HCT116 (cell line): ENCODE measurements around the gene SRGAP3. TPM values are rescaled to one million over a fixed set of nuclear protein-coding genes. Genes with fewer than 3 reads are reported as not detected.

Experiments used
- ATAC-seq: fragments of 200-7000 bp; cut with Tn5 transposase; 2 replicates; pipeline ENCODE4 v1.9.1; 2020; ENCODE audit warnings: mild to moderate bottlenecking, moderate library complexity
- BruUV-seq: library from RNA; stranded (reverse); fragments of 400-500 nt; replicated peaks from 2 replicates; lab custom pipeline; 2021; lab: Mats Ljungman, UMichigan
- CTCF ChIA-PET: fragments of 300-600 bp; sonication (Branson Sonifier 250); formaldehyde crosslinking; loops from one replicate; lab custom pipeline; 2021; ENCODE audit warnings: antibody characterized with exemption; lab: Charles Lee
- POLR2A ChIA-PET: fragments of 300-600, 350-600 bp; sonication (Branson Sonifier 250); formaldehyde crosslinking; loops from one replicate; lab custom pipeline; 2021; ENCODE audit warnings: antibody characterized with exemption; lab: Charles Lee
- RAD21 ChIA-PET, 2 experiments: fragments of 300-600 bp; sonication (Branson Sonifier 250); formaldehyde crosslinking; loops; one replicate each; lab custom pipeline; 2023; ENCODE audit warnings: low total read pairs in 2 of 2; ENCODE audit not compliant: uncharacterized antibody in 2 of 2, unreplicated experiment in 2 of 2, low non-redundant PET in 1 of 2; lab: Charles Lee
- DNase-seq: peaks from one replicate; pipeline ENCODE4 v3.0.0-alpha.2; 2010; ENCODE audit warnings: low read depth, low spot score
- H2AFZ ChIP-seq: fragments of 200-600 bp; shearing (Covaris generic), sonication (generic); 2 replicates; pipeline ENCODE4 v1.6.1; 2017; ENCODE audit warnings: low read depth, mixed run types, mixed read lengths, antibody characterized with exemption, low read length; ENCODE audit not compliant: poor library complexity, severe bottlenecking
- H3K27ac ChIP-seq: 2 replicates; pipeline ENCODE4 v1.5.1; 2012; ENCODE audit warnings: low read depth, low read length
- H3K27me3 ChIP-seq: fragments of 200-600 bp; sonication (generic); 2 replicates; pipeline ENCODE4 v1.6.1; 2016; ENCODE audit warnings: mixed run types, low read length, mixed read lengths; ENCODE audit not compliant: insufficient read depth
- H3K36me3 ChIP-seq, 2 experiments: fragments of 200-500 bp in 1 of 2; fragments of 200-600 bp in 1 of 2; sonication (Bioruptor generic) in 1 of 2; sonication (generic) in 1 of 2; 2 replicates each; pipeline versions ENCODE4 v1.5.1 to v1.6.1; 2014 to 2016; ENCODE audit warnings: low read length in 2 of 2, inconsistent platforms in 1 of 2, mixed read lengths in 1 of 2, mixed run types in 1 of 2; ENCODE audit not compliant: insufficient read depth in 2 of 2, control insufficient read depth in 1 of 2
- H3K4me1 ChIP-seq, 2 experiments: fragments of 200-600 bp in 1 of 2; sonication (generic) in 1 of 2; 2 replicates each; pipeline versions ENCODE4 v1.5.1 to v1.6.1; 2012 to 2017; ENCODE audit warnings: low read length in 2 of 2, inconsistent platforms in 1 of 2, mild to moderate bottlenecking in 1 of 2, mixed read lengths in 1 of 2, mixed run types in 1 of 2, moderate library complexity in 1 of 2; ENCODE audit not compliant: insufficient read depth in 2 of 2, control insufficient read depth in 1 of 2
- H3K4me2 ChIP-seq: fragments of 200-600 bp; sonication (generic); 2 replicates; pipeline ENCODE4 v1.6.1; 2017; ENCODE audit warnings: mixed run types, low read length, mixed read lengths
- H3K4me3 ChIP-seq, 2 experiments: fragments of 200-600 bp in 1 of 2; sonication (generic) in 1 of 2; replicated peaks in 1 of 2; 2 replicates each; pipeline ENCODE4 v1.5.1; 2011 to 2016; ENCODE audit warnings: low read length in 2 of 2, control low read depth in 1 of 2, low read depth in 1 of 2, mild to moderate bottlenecking in 1 of 2, mixed read lengths in 1 of 2, mixed run types in 1 of 2
- H3K79me2 ChIP-seq: fragments of 200-600 bp; sonication (generic); 2 replicates; pipeline ENCODE4 v1.6.1; 2017; ENCODE audit warnings: mild to moderate bottlenecking, mixed run types, low read length, moderate library complexity, mixed read lengths; ENCODE audit not compliant: insufficient read depth
- H3K9ac ChIP-seq: fragments of 200-600 bp; sonication (generic); 2 replicates; pipeline ENCODE4 v1.6.1; 2016; ENCODE audit warnings: low read length, mixed read lengths
- H3K9me2 ChIP-seq: fragments of 200-600 bp; sonication (generic), shearing (Covaris generic); 2 replicates; pipeline ENCODE4 v1.6.1; 2017; ENCODE audit warnings: mixed run types, mild to moderate bottlenecking, moderate library complexity; ENCODE audit not compliant: insufficient read depth
- H3K9me3 ChIP-seq, 2 experiments: fragments of 200-500 bp in 1 of 2; fragments of 200-600 bp in 1 of 2; sonication (Bioruptor generic) in 1 of 2; sonication (generic) in 1 of 2; 2 replicates each; pipeline ENCODE4 v1.6.1; 2014 to 2017; ENCODE audit warnings: low read length in 2 of 2, mixed read lengths in 2 of 2, inconsistent platforms in 1 of 2, low read depth in 1 of 2, mild to moderate bottlenecking in 1 of 2, mixed run types in 1 of 2, moderate library complexity in 1 of 2; ENCODE audit not compliant: control insufficient read depth in 1 of 2, insufficient read depth in 1 of 2
- H4K20me1 ChIP-seq: fragments of 200-600 bp; sonication (generic), shearing (Covaris generic); 2 replicates; pipeline ENCODE4 v1.6.1; 2017; ENCODE audit warnings: mixed run types, mild to moderate bottlenecking, moderate library complexity; ENCODE audit not compliant: insufficient read depth
- POLR2AphosphoS5 ChIP-seq: IDR thresholded peaks from 2 replicates; pipeline ENCODE4 v1.6.1; 2011; ENCODE audit warnings: mild to moderate bottlenecking, low read depth, low read length, moderate library complexity
- RAD21 ChIP-seq: IDR thresholded peaks from 2 replicates; pipeline ENCODE4 v1.6.1; 2012; ENCODE audit warnings: low read depth, mild to moderate bottlenecking
- SIN3A ChIP-seq: IDR thresholded peaks from 2 replicates; pipeline ENCODE4 v1.6.1; 2012; ENCODE audit warnings: low read depth
- SRF ChIP-seq: IDR thresholded peaks from 2 replicates; pipeline ENCODE4 v1.6.1; 2012; ENCODE audit warnings: low read depth
- YY1 ChIP-seq: IDR thresholded peaks from 2 replicates; pipeline ENCODE4 v1.6.1; 2011; ENCODE audit warnings: low read length, low read depth, moderate library complexity, mild to moderate bottlenecking; ENCODE audit not compliant: insufficient replicate concordance; ENCODE audit errors: extremely low read depth
- intact Hi-C: fragments of 100-400 bp; cut with micrococcal nuclease; formaldehyde crosslinking; loops from 2 replicates; pipeline ENCODE4 v1.10.0; 2022
- total RNA-seq: library from RNA; stranded (reverse); gene quantifications from one replicate; pipeline ENCODE4 v1.2.1, GENCODE V29; 2021; ENCODE audit not compliant: unreplicated experiment
- TF ChIP-seq, protein P1 (sequence below): IDR thresholded peaks from 2 replicates; pipeline ENCODE4 v1.6.1; 2012; ENCODE audit warnings: low read depth

SRGAP3 gene
- total RNA-seq, 1 experiment from 2014 or later = 8.3 TPM

DNA sequence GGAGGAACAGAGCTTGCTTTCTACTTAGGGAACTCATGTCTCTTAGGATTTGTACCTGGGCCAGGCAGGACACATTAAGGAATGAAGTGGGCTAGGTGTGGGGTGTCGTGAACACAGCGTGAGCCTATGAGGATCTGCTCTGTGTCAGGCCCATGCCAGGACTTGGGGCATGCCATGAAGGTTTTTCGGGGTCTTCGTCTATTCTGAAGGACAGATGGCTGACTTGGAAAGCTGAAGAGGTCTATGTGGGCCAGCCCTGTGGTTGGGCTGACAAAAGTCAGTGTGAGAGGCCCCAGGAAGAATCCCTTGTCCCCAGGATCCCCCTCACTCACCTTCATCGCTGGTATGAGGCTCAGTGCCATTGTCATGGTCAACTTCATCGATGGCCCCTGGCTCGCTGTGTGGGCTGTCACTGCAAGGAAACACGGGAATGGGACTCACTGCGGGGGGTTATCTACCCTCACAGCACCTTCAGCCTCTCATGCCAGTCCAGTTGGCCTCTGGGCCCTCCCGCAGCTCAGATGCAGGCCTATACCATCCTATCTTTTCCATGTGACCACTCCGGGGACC is 239.4 kb downstream of the SRGAP3 start:
- H3K9ac ChIP-seq = no peak overlapping the region
- intact Hi-C loops = no loop called here
- ATAC-seq (no peak), DNase-seq (no peak)
- H4K20me1 ChIP-seq = no peaks in the 10 kb centered on the region
- H3K9me3 ChIP-seq = no peaks in the 10 kb centered on the region
- CTCF ChIA-PET = no interaction called here
- no peaks in the 10 kb centered on the region for H3K4me1 ChIP-seq
- RAD21 ChIA-PET = no interaction called here
- H2AFZ ChIP-seq = no peak overlapping the region
- H3K79me2 ChIP-seq = no peaks in the 10 kb centered on the region
- H3K36me3 ChIP-seq = no peaks in the 10 kb centered on the region
- no TSS peak for BruUV-seq
- no peak overlapping the region for H3K27ac ChIP-seq
- no peaks in the 10 kb centered on the region for H3K27me3 ChIP-seq
- POLR2A ChIA-PET = no interaction called here
- no peaks in the 10 kb centered on the region for H3K9me2 ChIP-seq
- H3K4me2 ChIP-seq = no peak overlapping the region
- no peak overlapping the region for H3K4me3 ChIP-seq
- TF ChIP-seq SRF = no peak
- TF ChIP-seq SIN3A = no peak
- TF ChIP-seq, protein P1, sequence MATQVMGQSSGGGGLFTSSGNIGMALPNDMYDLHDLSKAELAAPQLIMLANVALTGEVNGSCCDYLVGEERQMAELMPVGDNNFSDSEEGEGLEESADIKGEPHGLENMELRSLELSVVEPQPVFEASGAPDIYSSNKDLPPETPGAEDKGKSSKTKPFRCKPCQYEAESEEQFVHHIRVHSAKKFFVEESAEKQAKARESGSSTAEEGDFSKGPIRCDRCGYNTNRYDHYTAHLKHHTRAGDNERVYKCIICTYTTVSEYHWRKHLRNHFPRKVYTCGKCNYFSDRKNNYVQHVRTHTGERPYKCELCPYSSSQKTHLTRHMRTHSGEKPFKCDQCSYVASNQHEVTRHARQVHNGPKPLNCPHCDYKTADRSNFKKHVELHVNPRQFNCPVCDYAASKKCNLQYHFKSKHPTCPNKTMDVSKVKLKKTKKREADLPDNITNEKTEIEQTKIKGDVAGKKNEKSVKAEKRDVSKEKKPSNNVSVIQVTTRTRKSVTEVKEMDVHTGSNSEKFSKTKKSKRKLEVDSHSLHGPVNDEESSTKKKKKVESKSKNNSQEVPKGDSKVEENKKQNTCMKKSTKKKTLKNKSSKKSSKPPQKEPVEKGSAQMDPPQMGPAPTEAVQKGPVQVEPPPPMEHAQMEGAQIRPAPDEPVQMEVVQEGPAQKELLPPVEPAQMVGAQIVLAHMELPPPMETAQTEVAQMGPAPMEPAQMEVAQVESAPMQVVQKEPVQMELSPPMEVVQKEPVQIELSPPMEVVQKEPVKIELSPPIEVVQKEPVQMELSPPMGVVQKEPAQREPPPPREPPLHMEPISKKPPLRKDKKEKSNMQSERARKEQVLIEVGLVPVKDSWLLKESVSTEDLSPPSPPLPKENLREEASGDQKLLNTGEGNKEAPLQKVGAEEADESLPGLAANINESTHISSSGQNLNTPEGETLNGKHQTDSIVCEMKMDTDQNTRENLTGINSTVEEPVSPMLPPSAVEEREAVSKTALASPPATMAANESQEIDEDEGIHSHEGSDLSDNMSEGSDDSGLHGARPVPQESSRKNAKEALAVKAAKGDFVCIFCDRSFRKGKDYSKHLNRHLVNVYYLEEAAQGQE = no peak
- no peak for TF ChIP-seq RAD21
- TF ChIP-seq, all 23 proteins: peak for 0

DNA sequence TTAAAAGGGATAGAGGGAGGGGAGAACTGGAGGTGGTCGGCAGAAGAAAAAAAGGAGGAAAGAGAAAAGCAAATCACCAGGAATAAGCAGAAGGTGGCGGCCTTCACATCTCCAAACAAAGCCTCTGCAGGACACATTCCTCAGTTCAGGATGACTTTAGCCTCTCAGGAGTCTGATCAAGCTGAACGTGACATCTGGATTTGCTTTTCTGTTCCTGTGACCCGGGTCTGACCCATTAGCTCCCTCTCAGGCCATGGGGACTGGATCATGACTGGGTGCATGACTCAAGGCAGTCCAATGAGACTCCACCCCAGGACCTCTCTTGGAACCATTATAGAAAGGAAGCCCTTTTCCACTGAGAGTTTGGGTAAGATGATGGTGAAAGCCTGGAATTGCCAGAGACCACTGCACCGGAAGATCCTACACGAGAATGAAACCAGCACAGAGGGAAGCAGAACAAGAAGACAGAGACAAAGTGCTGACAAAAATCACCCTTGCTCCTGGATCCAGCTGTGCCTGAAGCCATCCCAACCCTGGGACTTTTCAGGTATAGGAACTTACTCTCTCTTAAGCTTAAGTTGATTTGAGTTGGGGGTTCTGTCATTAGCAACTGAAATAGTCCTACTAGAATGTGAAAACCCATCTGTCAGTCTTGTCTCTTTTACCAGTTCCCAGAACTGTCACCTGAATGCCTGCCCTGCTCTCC is 240.7 kb downstream of the SRGAP3 start:
- no peaks in the 10 kb centered on the region for H3K9me2 ChIP-seq
- no peak overlapping the region for H2AFZ ChIP-seq
- no peak overlapping the region for H3K9ac ChIP-seq
- H3K9me3 ChIP-seq = no peaks in the 10 kb centered on the region
- H3K36me3 ChIP-seq = no peaks in the 10 kb centered on the region
- TF ChIP-seq YY1 (no peak), POLR2AphosphoS5 (no peak)
- H3K4me2 ChIP-seq = no peak overlapping the region
- no peak overlapping the region for H3K27ac ChIP-seq
- DNase-seq (no peak), ATAC-seq (no peak)
- no peaks in the 10 kb centered on the region for H3K79me2 ChIP-seq
- RAD21 ChIA-PET = no interaction called here
- no peaks in the 10 kb centered on the region for H3K27me3 ChIP-seq
- BruUV-seq = no TSS peak
- no peaks in the 10 kb centered on the region for H4K20me1 ChIP-seq
- H3K4me3 ChIP-seq = no peak overlapping the region
- CTCF ChIA-PET = no interaction called here
- no peaks in the 10 kb centered on the region for H3K4me1 ChIP-seq
- intact Hi-C loops = no loop called here
- POLR2A ChIA-PET = no interaction called here
